ENCODE results near the gene CCR7.

CCR7 gene

GRCh38 chr17:40560592-40561293, 4.5 kb downstream of the CCR7 start:
- Histone ChIP-seq H3K4me3 (ENCODE audit: low read depth, low read length) (no peak overlapping the region), H3K27me3 (ENCODE audit: insufficient read depth, low read depth, severe bottlenecking) (peaks cover 5% of the 10 kb centered on the region), H3K36me3 (no peaks in the 10 kb centered on the region), H3K9me3 (ENCODE audit: severe bottlenecking) (no peaks in the 10 kb centered on the region), H3K27ac (no peak overlapping the region; the same call in 1 of the 2 replicates)
- TF ChIP-seq, protein P1, sequence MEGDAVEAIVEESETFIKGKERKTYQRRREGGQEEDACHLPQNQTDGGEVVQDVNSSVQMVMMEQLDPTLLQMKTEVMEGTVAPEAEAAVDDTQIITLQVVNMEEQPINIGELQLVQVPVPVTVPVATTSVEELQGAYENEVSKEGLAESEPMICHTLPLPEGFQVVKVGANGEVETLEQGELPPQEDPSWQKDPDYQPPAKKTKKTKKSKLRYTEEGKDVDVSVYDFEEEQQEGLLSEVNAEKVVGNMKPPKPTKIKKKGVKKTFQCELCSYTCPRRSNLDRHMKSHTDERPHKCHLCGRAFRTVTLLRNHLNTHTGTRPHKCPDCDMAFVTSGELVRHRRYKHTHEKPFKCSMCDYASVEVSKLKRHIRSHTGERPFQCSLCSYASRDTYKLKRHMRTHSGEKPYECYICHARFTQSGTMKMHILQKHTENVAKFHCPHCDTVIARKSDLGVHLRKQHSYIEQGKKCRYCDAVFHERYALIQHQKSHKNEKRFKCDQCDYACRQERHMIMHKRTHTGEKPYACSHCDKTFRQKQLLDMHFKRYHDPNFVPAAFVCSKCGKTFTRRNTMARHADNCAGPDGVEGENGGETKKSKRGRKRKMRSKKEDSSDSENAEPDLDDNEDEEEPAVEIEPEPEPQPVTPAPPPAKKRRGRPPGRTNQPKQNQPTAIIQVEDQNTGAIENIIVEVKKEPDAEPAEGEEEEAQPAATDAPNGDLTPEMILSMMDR (IDR thresholded peaks at IDR 0.05; ENCODE audit: low read depth, low read length): no peak
- DNase-seq: no peak

DNA sequence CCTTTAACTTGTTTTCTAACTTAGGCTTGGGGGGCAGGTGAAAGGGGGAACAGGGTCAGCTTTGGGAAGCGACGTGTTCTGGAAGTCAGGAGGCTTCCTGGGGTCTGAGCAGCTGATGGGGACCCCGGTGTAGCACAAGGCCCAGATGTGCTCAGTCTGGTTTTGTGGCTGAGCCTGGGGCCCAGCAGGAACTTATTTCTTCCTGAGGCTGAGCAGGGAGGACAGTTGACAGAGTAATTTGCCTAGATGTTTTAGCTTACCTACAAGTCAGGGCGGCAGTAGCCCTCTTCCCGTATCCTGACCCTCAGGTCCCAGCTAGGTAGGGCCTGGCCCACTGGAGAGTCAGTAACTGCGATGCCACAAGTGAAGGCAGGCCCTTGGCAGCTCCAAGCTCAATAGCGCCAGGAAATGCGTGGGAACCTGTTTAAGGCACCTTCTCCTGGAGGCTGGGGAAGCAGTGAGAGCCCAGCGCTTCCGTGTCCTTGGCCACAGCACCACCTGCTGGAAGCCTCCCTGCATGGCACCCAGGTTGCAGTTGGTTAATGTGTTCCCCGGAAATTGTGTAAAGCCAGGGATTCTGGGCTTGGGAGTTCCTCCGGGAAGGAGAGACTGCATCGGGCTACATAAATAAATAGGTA, 5.2 kb downstream of the CCR7 start:
- Histone ChIP-seq H3K27ac (peak overlapping the region; percentile 77), H3K4me3 (ENCODE audit: low read depth, low read length) (no peak overlapping the region), H3K36me3 (no peaks in the 10 kb centered on the region), H3K27me3 (ENCODE audit: insufficient read depth, low read depth, severe bottlenecking) (peaks cover 5% of the 10 kb centered on the region), H3K9me3 (ENCODE audit: severe bottlenecking) (peaks cover 2% of the 10 kb centered on the region)
- DNase-seq: peak; percentile 96
- TF ChIP-seq, protein P1 (IDR thresholded peaks at IDR 0.05; ENCODE audit: low read depth, low read length): peak; percentile 99

GRCh38 chr17:40559564-40559916, 5.7 kb downstream of the CCR7 start:
- no peak overlapping the region for H3K4me3 ChIP-seq (ENCODE audit: low read depth, low read length)
- peak overlapping the region; percentile 77 for H3K27ac ChIP-seq
- TF ChIP-seq, protein P1 (IDR thresholded peaks at IDR 0.05; ENCODE audit: low read depth, low read length): no peak
- peaks cover 2% of the 10 kb centered on the region for H3K9me3 ChIP-seq (ENCODE audit: severe bottlenecking)
- no peaks in the 10 kb centered on the region for H3K36me3 ChIP-seq
- peaks cover 5% of the 10 kb centered on the region for H3K27me3 ChIP-seq (ENCODE audit: insufficient read depth, low read depth, severe bottlenecking)
- no peak for DNase-seq

- DNase-seq: peak; percentile 32
- TF ChIP-seq, protein P1 (IDR thresholded peaks at IDR 0.05; ENCODE audit: low read depth, low read length): no peak
- H3K27me3 ChIP-seq (ENCODE audit: insufficient read depth, low read depth, severe bottlenecking): peaks cover 5% of the 10 kb centered on the region
- H3K9me3 ChIP-seq (ENCODE audit: severe bottlenecking): peaks cover 2% of the 10 kb centered on the region
- H3K4me3 ChIP-seq (ENCODE audit: low read depth, low read length): no peak overlapping the region
- no peaks in the 10 kb centered on the region for H3K36me3 ChIP-seq
- peak overlapping the region; percentile 77 for H3K27ac ChIP-seq
Observed at GRCh38 chr17:40558890-40559563, 6.2 kb downstream of the CCR7 start.

GRCh38 chr17:40558300-40558889, 6.9 kb downstream of the CCR7 start:
- H3K36me3 ChIP-seq: no peaks in the 10 kb centered on the region
- H3K27ac ChIP-seq: peak overlapping the region; percentile 77
- TF ChIP-seq, protein P1 (IDR thresholded peaks at IDR 0.05; ENCODE audit: low read depth, low read length): no peak
- DNase-seq: peak; percentile 88
- peaks cover 2% of the 10 kb centered on the region for H3K9me3 ChIP-seq (ENCODE audit: severe bottlenecking)
- no peak overlapping the region for H3K4me3 ChIP-seq (ENCODE audit: low read depth, low read length)
- peaks cover 3% of the 10 kb centered on the region for H3K27me3 ChIP-seq (ENCODE audit: insufficient read depth, low read depth, severe bottlenecking)
